Nephron (organoid): ENCODE data around the gene NCOA6.

Experiments
- H3K27ac Mint-ChIP-seq, 3 experiments: 2 replicates each; pipeline ENCODE4 v1.8.0; 2020; ENCODE audit warnings: mixed read lengths in 3 of 3, mild to moderate bottlenecking in 2 of 3, moderate library complexity in 1 of 3
- H3K27me3 Mint-ChIP-seq: 2 replicates; pipeline ENCODE4 v1.8.0; 2021; ENCODE audit warnings: low read depth, mild to moderate bottlenecking, moderate library complexity, mixed read lengths
- H3K36me3 Mint-ChIP-seq: 2 replicates; pipeline ENCODE4 v1.8.0; 2020; ENCODE audit warnings: low read depth, mixed read lengths
- H3K4me1 Mint-ChIP-seq: 2 replicates; pipeline ENCODE4 v1.8.0; 2020; ENCODE audit warnings: mixed read lengths
- H3K4me3 Mint-ChIP-seq, 3 experiments: 2 replicates each; pipeline ENCODE4 v1.8.0; 2020; ENCODE audit warnings: mild to moderate bottlenecking in 3 of 3, mixed read lengths in 3 of 3, moderate library complexity in 2 of 3
- H3K9me3 Mint-ChIP-seq: 2 replicates; pipeline ENCODE4 v1.8.0; 2020; ENCODE audit warnings: mixed read lengths
- CTCF ChIP-seq, 3 experiments: fragments of 200-600 bp; sonication (generic); IDR thresholded peaks; one replicate each; pipeline ENCODE4 v1.5.0; 2021; ENCODE audit warnings: antibody characterized with exemption in 3 of 3; ENCODE audit not compliant: unreplicated experiment in 3 of 3

Gene NCOA6

GRCh38 chr20:34669094-34669493 lies 156.4 kb downstream of the NCOA6 start:
- no peak for TF ChIP-seq CTCF (IDR thresholded peaks at IDR 0.05; ENCODE audit: unreplicated experiment in 3 of 3)
- Mint-ChIP-seq H3K4me3 (no peak overlapping the region), H3K36me3 (peaks cover 22% of the 10 kb centered on the region), H3K4me1 (no peaks in the 10 kb centered on the region), H3K27me3 (no peaks in the 10 kb centered on the region), H3K27ac (no peak overlapping the region), H3K9me3 (peaks cover 7% of the 10 kb centered on the region)
